Endothelial cell of umbilical vein (primary cell): ENCODE results near the gene BOLA2B.

Source experiments
- CTCF ChIP-seq, 2 donors: IDR thresholded peaks; 1 replicate in 1 of 2; 2 replicates in 1 of 2; pipeline ENCODE4 v1.5.1; 2011; ENCODE audit warnings: low read length in 2 of 2, mild to moderate bottlenecking in 2 of 2, moderate library complexity in 2 of 2, control low read depth in 1 of 2, inconsistent platforms in 1 of 2, low read depth in 1 of 2; ENCODE audit not compliant: insufficient read depth in 1 of 2; ENCODE audit errors: extremely low read depth in 1 of 2
- EZH2 ChIP-seq: IDR thresholded peaks from 2 replicates; pipeline ENCODE4 v1.6.1; 2012; ENCODE audit warnings: borderline replicate concordance, low read depth, mild to moderate bottlenecking, moderate library complexity, low read length, inconsistent platforms; ENCODE audit not compliant: severe bottlenecking
- FOS ChIP-seq: IDR thresholded peaks from 2 replicates; pipeline ENCODE4 v1.6.1; 2011; ENCODE audit warnings: mild to moderate bottlenecking, low read length, moderate library complexity, borderline replicate concordance; ENCODE audit not compliant: insufficient read depth
- GATA2 ChIP-seq: IDR thresholded peaks from 2 replicates; pipeline ENCODE4 v1.7.0; 2011; ENCODE audit warnings: low read depth, mild to moderate bottlenecking, moderate library complexity, mixed read lengths, low read length; ENCODE audit not compliant: insufficient read length, insufficient read depth
- JUN ChIP-seq: IDR thresholded peaks from 2 replicates; pipeline ENCODE4 v1.6.1; 2011; ENCODE audit warnings: borderline replicate concordance, low read depth; ENCODE audit not compliant: insufficient read length, insufficient read depth
- MAX ChIP-seq: IDR thresholded peaks from 2 replicates; pipeline ENCODE4 v1.6.1; 2011; ENCODE audit not compliant: insufficient read depth, insufficient read length
- MYC ChIP-seq: IDR thresholded peaks from one replicate; pipeline ENCODE4 v1.6.1; 2011; ENCODE audit warnings: mild to moderate bottlenecking, low read depth, low read length
- POLR2A ChIP-seq: IDR thresholded peaks from 2 replicates; pipeline ENCODE4 v1.6.1; 2012; ENCODE audit warnings: low read depth, mild to moderate bottlenecking, control low read depth, low read length
- POLR2AphosphoS5 ChIP-seq: IDR thresholded peaks from 2 replicates; pipeline ENCODE4 v1.6.1; 2012; ENCODE audit warnings: low read depth, mild to moderate bottlenecking, control low read depth, low read length, moderate library complexity; ENCODE audit not compliant: insufficient read depth

- TF ChIP-seq CTCF (IDR thresholded peaks at IDR 0.05; ENCODE audit: extremely low read depth in 1 of 2, insufficient read depth in 1 of 2, low read depth in 1 of 2, low read length in 2 of 2): no peak
- TF ChIP-seq POLR2A: no peak
- TF ChIP-seq EZH2: no peak
- TF ChIP-seq MYC: no peak
- TF ChIP-seq MAX: no peak
- no peak for TF ChIP-seq GATA2
- no peak for TF ChIP-seq POLR2AphosphoS5
- no peak for TF ChIP-seq JUN
- TF ChIP-seq FOS: no peak
Measured at GRCh38 chr16:30184891-30185682, 8.4 kb downstream of the BOLA2B start.
